Stimulated activated CD4-positive, alpha-beta T cell treated with anti-CD3 and anti-CD28 coated beads, Interleukin-1b, Interleukin-23, amount 100 ng/mL, for 24 hours (primary cell): ENCODE results near the gene RMND5B.

ENCODE experiments used
- DNase-seq, 4 experiments: peaks; one replicate each; pipeline ENCODE4 v3.0.0-alpha.2; 2020; ENCODE audit warnings: low read depth in 4 of 4, low spot score in 1 of 4

RMND5B gene

DNA sequence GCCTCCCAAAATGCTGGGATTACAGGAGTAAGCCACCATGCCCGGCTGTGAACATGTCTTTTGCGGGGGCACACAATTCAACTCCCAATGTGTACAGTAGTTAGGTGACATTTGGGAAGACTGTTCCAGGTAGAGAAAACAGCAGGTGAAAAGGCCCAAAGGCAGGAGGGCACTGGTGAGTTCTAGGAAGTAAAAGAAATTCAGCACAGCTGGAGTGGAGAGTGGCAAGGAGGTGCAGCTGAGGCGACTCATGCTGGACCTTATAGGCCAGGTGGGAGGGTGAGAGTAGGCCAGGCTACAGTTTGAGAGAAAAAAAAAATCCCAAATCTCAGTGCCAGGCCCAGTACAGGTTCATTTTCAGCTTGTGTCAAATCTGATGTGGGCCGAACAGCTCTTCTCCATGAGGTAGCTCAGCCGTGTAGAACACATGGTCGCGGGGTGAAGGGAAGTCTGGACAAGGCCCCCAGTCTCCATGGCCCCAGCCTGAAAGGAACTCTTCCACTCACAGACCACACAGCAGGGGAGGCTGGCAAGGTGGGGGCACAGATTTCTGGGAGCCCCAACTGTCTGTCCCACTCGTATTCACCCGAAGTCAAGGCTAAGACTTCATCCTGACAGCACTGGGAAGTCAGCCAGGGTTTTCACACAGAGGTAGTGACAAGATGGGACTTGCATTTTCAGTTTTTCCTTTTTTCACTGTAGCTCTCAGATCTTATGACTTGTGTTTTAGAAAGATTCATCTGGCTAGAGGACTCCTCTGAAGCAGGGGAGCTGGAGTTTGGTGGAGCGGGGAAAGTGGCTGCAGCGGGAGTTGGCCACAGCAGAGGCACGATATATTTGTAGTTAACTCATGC lies 69.0 kb downstream of the RMND5B start:
- no peak for DNase-seq
